ENCODE results near the gene PPP1R13B.

PPP1R13B gene

GRCh38 chr14:103702497-103703432, 144.6 kb downstream of the PPP1R13B start:
- Histone ChIP-seq H3K36me3 (ENCODE audit: control insufficient read depth, insufficient read depth, low read length) (peaks cover 24% of the 10 kb centered on the region), H3K27ac (ENCODE audit: low read depth, low read length) (no peak overlapping the region), H3K27me3 (ENCODE audit: control insufficient read depth, insufficient read depth, low read length) (no peaks in the 10 kb centered on the region), H3K4me3 (ENCODE audit: low read length) (no peak overlapping the region), H3K9ac (ENCODE audit: low read length) (no peak overlapping the region), H3K4me1 (ENCODE audit: control insufficient read depth, insufficient read depth, low read length) (peaks cover 3% of the 10 kb centered on the region)

GRCh38 chr14:103702095-103702494, 145.3 kb downstream of the PPP1R13B start:
- Histone ChIP-seq H3K27ac (ENCODE audit: low read depth, low read length) (no peak overlapping the region), H3K4me1 (ENCODE audit: control insufficient read depth, insufficient read depth, low read length) (peaks cover 10% of the 10 kb centered on the region), H3K36me3 (ENCODE audit: control insufficient read depth, insufficient read depth, low read length) (peaks cover 26% of the 10 kb centered on the region), H3K4me3 (ENCODE audit: low read length) (no peak overlapping the region), H3K27me3 (ENCODE audit: control insufficient read depth, insufficient read depth, low read length) (no peaks in the 10 kb centered on the region), H3K9ac (ENCODE audit: low read length) (no peak overlapping the region)

- H3K9ac ChIP-seq (ENCODE audit: low read length) = no peak overlapping the region
- H3K4me3 ChIP-seq (ENCODE audit: low read length) = no peak overlapping the region
- peaks cover 21% of the 10 kb centered on the region for H3K4me1 ChIP-seq (ENCODE audit: control insufficient read depth, insufficient read depth, low read length)
- no peak overlapping the region for H3K27ac ChIP-seq (ENCODE audit: low read depth, low read length)
- H3K36me3 ChIP-seq (ENCODE audit: control insufficient read depth, insufficient read depth, low read length) = peaks cover 28% of the 10 kb centered on the region
- H3K27me3 ChIP-seq (ENCODE audit: control insufficient read depth, insufficient read depth, low read length) = no peaks in the 10 kb centered on the region
Measured at GRCh38 chr14:103700753-103701490, 146.5 kb downstream of the PPP1R13B start.

GRCh38 chr14:103699901-103700752, 147.2 kb downstream of the PPP1R13B start:
- H3K4me3 ChIP-seq (ENCODE audit: low read length) = no peak overlapping the region
- H3K9ac ChIP-seq (ENCODE audit: low read length) = no peak overlapping the region
- H3K27me3 ChIP-seq (ENCODE audit: control insufficient read depth, insufficient read depth, low read length) = no peaks in the 10 kb centered on the region
- H3K27ac ChIP-seq (ENCODE audit: low read depth, low read length) = no peak overlapping the region
- H3K4me1 ChIP-seq (ENCODE audit: control insufficient read depth, insufficient read depth, low read length) = peaks cover 26% of the 10 kb centered on the region
- H3K36me3 ChIP-seq (ENCODE audit: control insufficient read depth, insufficient read depth, low read length) = peaks cover 28% of the 10 kb centered on the region

GRCh38 chr14:103699261-103699661, 148.1 kb downstream of the PPP1R13B start:
- H3K36me3 ChIP-seq (ENCODE audit: control insufficient read depth, insufficient read depth, low read length) = peaks cover 35% of the 10 kb centered on the region
- no peak overlapping the region for H3K4me3 ChIP-seq (ENCODE audit: low read length)
- no peak overlapping the region for H3K9ac ChIP-seq (ENCODE audit: low read length)
- H3K4me1 ChIP-seq (ENCODE audit: control insufficient read depth, insufficient read depth, low read length) = peaks cover 26% of the 10 kb centered on the region
- no peaks in the 10 kb centered on the region for H3K27me3 ChIP-seq (ENCODE audit: control insufficient read depth, insufficient read depth, low read length)
- no peak overlapping the region for H3K27ac ChIP-seq (ENCODE audit: low read depth, low read length)

- H3K4me1 ChIP-seq (ENCODE audit: control insufficient read depth, insufficient read depth, low read length) = peaks cover 26% of the 10 kb centered on the region
- no peak overlapping the region for H3K9ac ChIP-seq (ENCODE audit: low read length)
- H3K4me3 ChIP-seq (ENCODE audit: low read length) = no peak overlapping the region
- no peaks in the 10 kb centered on the region for H3K27me3 ChIP-seq (ENCODE audit: control insufficient read depth, insufficient read depth, low read length)
- H3K36me3 ChIP-seq (ENCODE audit: control insufficient read depth, insufficient read depth, low read length) = peaks cover 31% of the 10 kb centered on the region
- H3K27ac ChIP-seq (ENCODE audit: low read depth, low read length) = peak overlapping the region; percentile 50
Measured at GRCh38 chr14:103698380-103699260, 148.8 kb downstream of the PPP1R13B start.

- H3K4me1 ChIP-seq (ENCODE audit: control insufficient read depth, insufficient read depth, low read length) = peaks cover 26% of the 10 kb centered on the region
- H3K36me3 ChIP-seq (ENCODE audit: control insufficient read depth, insufficient read depth, low read length) = peaks cover 24% of the 10 kb centered on the region
- H3K9ac ChIP-seq (ENCODE audit: low read length) = no peak overlapping the region
- peak overlapping the region; percentile 50 for H3K27ac ChIP-seq (ENCODE audit: low read depth, low read length)
- no peak overlapping the region for H3K4me3 ChIP-seq (ENCODE audit: low read length)
- no peaks in the 10 kb centered on the region for H3K27me3 ChIP-seq (ENCODE audit: control insufficient read depth, insufficient read depth, low read length)
Measured at GRCh38 chr14:103697603-103698379, 149.6 kb downstream of the PPP1R13B start.

GRCh38 chr14:103697206-103697602, 150.2 kb downstream of the PPP1R13B start:
- peaks cover 26% of the 10 kb centered on the region for H3K4me1 ChIP-seq (ENCODE audit: control insufficient read depth, insufficient read depth, low read length)
- peak overlapping the region; percentile 80 for H3K27ac ChIP-seq (ENCODE audit: low read depth, low read length)
- no peak overlapping the region for H3K9ac ChIP-seq (ENCODE audit: low read length)
- no peaks in the 10 kb centered on the region for H3K27me3 ChIP-seq (ENCODE audit: control insufficient read depth, insufficient read depth, low read length)
- peaks cover 23% of the 10 kb centered on the region for H3K36me3 ChIP-seq (ENCODE audit: control insufficient read depth, insufficient read depth, low read length)
- no peak overlapping the region for H3K4me3 ChIP-seq (ENCODE audit: low read length)

GRCh38 chr14:103696466-103697071, 150.8 kb downstream of the PPP1R13B start:
- Histone ChIP-seq H3K4me1 (ENCODE audit: control insufficient read depth, insufficient read depth, low read length) (peaks cover 26% of the 10 kb centered on the region), H3K27me3 (ENCODE audit: control insufficient read depth, insufficient read depth, low read length) (no peaks in the 10 kb centered on the region), H3K36me3 (ENCODE audit: control insufficient read depth, insufficient read depth, low read length) (peaks cover 20% of the 10 kb centered on the region), H3K9ac (ENCODE audit: low read length) (no peak overlapping the region), H3K4me3 (ENCODE audit: low read length) (no peak overlapping the region), H3K27ac (ENCODE audit: low read depth, low read length) (peak overlapping the region; percentile 80)

GRCh38 chr14:103696070-103696402, 151.3 kb downstream of the PPP1R13B start:
- H3K27ac ChIP-seq (ENCODE audit: low read depth, low read length) = peak overlapping the region; percentile 80
- H3K4me1 ChIP-seq (ENCODE audit: control insufficient read depth, insufficient read depth, low read length) = peaks cover 26% of the 10 kb centered on the region
- H3K27me3 ChIP-seq (ENCODE audit: control insufficient read depth, insufficient read depth, low read length) = no peaks in the 10 kb centered on the region
- H3K4me3 ChIP-seq (ENCODE audit: low read length) = no peak overlapping the region
- peaks cover 20% of the 10 kb centered on the region for H3K36me3 ChIP-seq (ENCODE audit: control insufficient read depth, insufficient read depth, low read length)
- no peak overlapping the region for H3K9ac ChIP-seq (ENCODE audit: low read length)
